Liver (tissue), 9 donors: Measurements from ENCODE around the gene B4GALT5. TPM values are rescaled to one million over a fixed set of nuclear protein-coding genes. Genes with fewer than 3 reads are reported as not detected.

ENCODE experiments used
- DNase-seq: peaks from one replicate; pipeline ENCODE4 v3.0.0-alpha.2; 2017; ENCODE audit warnings: low spot score
- H3K27ac ChIP-seq, 2 donors: one replicate each; pipeline ENCODE4 v1.7.0; 2013; ENCODE audit warnings: inconsistent platforms in 2 of 2, low read length in 2 of 2, control low read depth in 1 of 2, low read depth in 1 of 2, mild to moderate bottlenecking in 1 of 2
- H3K27me3 ChIP-seq, 4 donors: one replicate each; pipeline versions ENCODE4 v1.6.1 to v1.7.0; 2013; ENCODE audit warnings: low read length in 3 of 4, inconsistent platforms in 1 of 4, mild to moderate bottlenecking in 1 of 4, moderate library complexity in 1 of 4; ENCODE audit not compliant: control insufficient read depth in 4 of 4, insufficient read depth in 4 of 4
- H3K36me3 ChIP-seq, 4 donors: one replicate each; pipeline versions ENCODE4 v1.6.1 to v1.7.0; 2013; ENCODE audit warnings: low read length in 3 of 4, mild to moderate bottlenecking in 3 of 4, low read depth in 1 of 4, moderate library complexity in 1 of 4; ENCODE audit not compliant: control insufficient read depth in 4 of 4, insufficient read depth in 3 of 4
- H3K4me1 ChIP-seq, 4 donors: one replicate each; pipeline versions ENCODE4 v1.6.1 to v1.7.0; 2013; ENCODE audit warnings: low read length in 3 of 4, mild to moderate bottlenecking in 3 of 4, moderate library complexity in 1 of 4; ENCODE audit not compliant: control insufficient read depth in 4 of 4, insufficient read depth in 4 of 4
- H3K4me3 ChIP-seq, 3 donors: one replicate each; pipeline versions ENCODE4 v1.6.1 to v1.7.0; 2013; ENCODE audit warnings: low read length in 3 of 3, control low read depth in 1 of 3, low read depth in 1 of 3, mild to moderate bottlenecking in 1 of 3
- H3K9ac ChIP-seq, 2 donors: one replicate each; pipeline ENCODE4 v1.7.0; 2013; ENCODE audit warnings: low read length in 2 of 2, mild to moderate bottlenecking in 2 of 2, moderate library complexity in 2 of 2, control low read depth in 1 of 2, low read depth in 1 of 2
- H3K9me3 ChIP-seq, 4 donors: one replicate each; pipeline versions ENCODE4 v1.6.1 to v1.7.0; 2013; ENCODE audit warnings: low read length in 3 of 4; ENCODE audit not compliant: control insufficient read depth in 4 of 4
- HNF4A ChIP-seq, 2 donors: conservative IDR thresholded peaks; 2 replicates each; pipeline ENCODE4 v1.6.1; 2016; ENCODE audit warnings: antibody characterized with exemption in 2 of 2, mild to moderate bottlenecking in 2 of 2
- HNF4G ChIP-seq: IDR thresholded peaks from 2 replicates; pipeline ENCODE4 v1.6.1; 2016; ENCODE audit warnings: antibody characterized with exemption
- JUND ChIP-seq, 2 donors: IDR thresholded peaks; 2 replicates each; pipeline ENCODE4 v1.6.1; 2016; ENCODE audit warnings: antibody characterized with exemption in 2 of 2
- MAX ChIP-seq: IDR thresholded peaks from 2 replicates; pipeline ENCODE4 v1.6.1; 2016; ENCODE audit warnings: antibody characterized with exemption
- NR2F2 ChIP-seq: IDR thresholded peaks from 2 replicates; pipeline ENCODE4 v1.6.1; 2016; ENCODE audit warnings: antibody characterized with exemption
- RAD21 ChIP-seq, 2 donors: IDR thresholded peaks; 2 replicates each; pipeline ENCODE4 v1.6.1; 2016; ENCODE audit warnings: antibody characterized with exemption in 2 of 2, mild to moderate bottlenecking in 2 of 2
- RXRA ChIP-seq, 2 donors: IDR thresholded peaks; 2 replicates each; pipeline ENCODE4 v1.6.1; 2017 to 2018; ENCODE audit warnings: antibody characterized with exemption in 2 of 2, mild to moderate bottlenecking in 1 of 2
- SP1 ChIP-seq: IDR thresholded peaks from 2 replicates; pipeline ENCODE4 v1.6.1; 2018; ENCODE audit warnings: antibody characterized with exemption, mild to moderate bottlenecking
- YY1 ChIP-seq: IDR thresholded peaks from 2 replicates; pipeline ENCODE4 v1.6.1; 2016; ENCODE audit warnings: antibody characterized with exemption, mild to moderate bottlenecking
- ZBTB33 ChIP-seq: IDR thresholded peaks from 2 replicates; pipeline ENCODE4 v1.6.1; 2016; ENCODE audit warnings: antibody characterized with exemption
- WGBS: extraction: QIAGEN DNeasy Blood & Tissue Kit; methylation state at CpG from one replicate; pipeline ENCODE4 v1.1.7; 2013; 5-methylcytosine and 5-hydroxymethylcytosine counted together
- polyA plus RNA-seq, 2 donors: library from polyadenylated mRNA; stranded (reverse) in 1 of 2; unstranded in 1 of 2; fragments of 200-250 nt in 1 of 2; fragments of >200 nt in 1 of 2; fragmentation: Nextera tagmentation in 1 of 2; extraction: Ambion mirVana in 1 of 2; gene quantifications; one replicate each; pipeline versions ENCODE4 v1.2.1 to v1.2.3, GENCODE V29; 2013 to 2015
- total RNA-seq, 2 donors: library from RNA; depleted of rRNA; stranded (reverse); fragments of >200 nt; gene quantifications; one replicate each; pipeline ENCODE4 v1.2.3, GENCODE V29; 2014
- TF ChIP-seq, protein P1 (sequence below): fragments of 150-350 bp; IDR thresholded peaks from 2 replicates; pipeline ENCODE4 v1.5.1; 2017; ENCODE audit warnings: improper control_type of control experiment, low read depth, low read length; ENCODE audit not compliant: missing input control
- TF ChIP-seq, protein P2 (sequence below): IDR thresholded peaks from 2 replicates; pipeline ENCODE4 v1.6.1; 2016; ENCODE audit warnings: antibody characterized with exemption
- donor health status: healthy.
- donor health status: healthy.
- donor health status: healthy.
- donor health status: healthy.
- donor health status: healthy.

Gene B4GALT5
- total and polyA plus RNA-seq, 4 donors, result 2.0 to 28.2 (median 14.4) TPM

DNA sequence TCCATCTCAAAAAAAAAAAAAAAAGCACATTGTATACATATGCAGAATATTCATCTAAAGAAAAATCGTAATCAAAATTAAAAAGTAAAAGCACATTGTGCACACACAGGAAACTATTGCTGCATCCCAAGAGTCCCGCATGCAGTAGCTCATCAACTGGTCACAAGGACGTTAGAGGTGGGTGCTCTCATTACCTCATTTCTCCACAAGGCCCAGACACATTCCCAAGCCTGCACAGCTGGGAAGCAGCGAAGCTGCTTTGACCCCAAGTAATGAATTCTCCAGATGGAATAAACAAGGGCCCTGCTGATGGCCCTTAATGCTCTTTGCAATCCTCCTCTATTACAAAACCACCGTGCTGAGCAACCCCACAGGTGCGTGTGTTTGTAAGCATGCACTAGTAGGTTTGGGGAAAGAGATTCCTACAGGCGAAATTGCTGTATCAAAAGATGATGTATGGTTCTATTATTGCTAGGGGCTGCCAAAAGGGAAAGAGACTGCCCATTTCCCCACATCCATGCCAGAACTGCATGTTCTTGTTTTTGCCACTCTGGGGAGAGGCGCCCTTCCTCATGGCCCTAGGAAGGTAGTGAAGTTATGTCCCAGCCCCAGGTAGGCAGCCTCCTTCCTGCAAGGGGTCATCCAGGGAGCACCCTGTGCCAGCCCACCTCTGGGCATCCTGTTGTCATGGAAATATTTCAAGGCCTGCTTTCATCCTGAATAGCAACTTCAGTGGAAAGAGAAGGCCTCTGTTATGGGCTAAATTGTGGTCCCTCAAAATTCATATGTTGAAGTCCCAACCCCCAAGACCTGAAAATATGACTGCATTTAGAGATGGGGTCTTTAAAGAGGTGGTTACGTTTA is 111.1 kb downstream of the B4GALT5 start:
- no peak for DNase-seq
- Histone ChIP-seq H3K4me1 (peaks cover 0 to 9% (median 3%) of the 10 kb centered on the region in 4 donors), H3K27ac (no peak overlapping the region), H3K9me3 (no peaks in the 10 kb centered on the region), H3K27me3 (no peaks in the 10 kb centered on the region), H3K36me3 (no peaks in the 10 kb centered on the region), H3K4me3 (no peak overlapping the region), H3K9ac (no peak overlapping the region)
- TF ChIP-seq, protein P1, sequence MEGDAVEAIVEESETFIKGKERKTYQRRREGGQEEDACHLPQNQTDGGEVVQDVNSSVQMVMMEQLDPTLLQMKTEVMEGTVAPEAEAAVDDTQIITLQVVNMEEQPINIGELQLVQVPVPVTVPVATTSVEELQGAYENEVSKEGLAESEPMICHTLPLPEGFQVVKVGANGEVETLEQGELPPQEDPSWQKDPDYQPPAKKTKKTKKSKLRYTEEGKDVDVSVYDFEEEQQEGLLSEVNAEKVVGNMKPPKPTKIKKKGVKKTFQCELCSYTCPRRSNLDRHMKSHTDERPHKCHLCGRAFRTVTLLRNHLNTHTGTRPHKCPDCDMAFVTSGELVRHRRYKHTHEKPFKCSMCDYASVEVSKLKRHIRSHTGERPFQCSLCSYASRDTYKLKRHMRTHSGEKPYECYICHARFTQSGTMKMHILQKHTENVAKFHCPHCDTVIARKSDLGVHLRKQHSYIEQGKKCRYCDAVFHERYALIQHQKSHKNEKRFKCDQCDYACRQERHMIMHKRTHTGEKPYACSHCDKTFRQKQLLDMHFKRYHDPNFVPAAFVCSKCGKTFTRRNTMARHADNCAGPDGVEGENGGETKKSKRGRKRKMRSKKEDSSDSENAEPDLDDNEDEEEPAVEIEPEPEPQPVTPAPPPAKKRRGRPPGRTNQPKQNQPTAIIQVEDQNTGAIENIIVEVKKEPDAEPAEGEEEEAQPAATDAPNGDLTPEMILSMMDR, result no peak
- TF ChIP-seq HNF4G (no peak), RXRA (IDR thresholded peaks at IDR 0.05) (no peak), YY1 (no peak)
- 91% methylated on average over 9 of the region's 9 CpGs for WGBS

DNA sequence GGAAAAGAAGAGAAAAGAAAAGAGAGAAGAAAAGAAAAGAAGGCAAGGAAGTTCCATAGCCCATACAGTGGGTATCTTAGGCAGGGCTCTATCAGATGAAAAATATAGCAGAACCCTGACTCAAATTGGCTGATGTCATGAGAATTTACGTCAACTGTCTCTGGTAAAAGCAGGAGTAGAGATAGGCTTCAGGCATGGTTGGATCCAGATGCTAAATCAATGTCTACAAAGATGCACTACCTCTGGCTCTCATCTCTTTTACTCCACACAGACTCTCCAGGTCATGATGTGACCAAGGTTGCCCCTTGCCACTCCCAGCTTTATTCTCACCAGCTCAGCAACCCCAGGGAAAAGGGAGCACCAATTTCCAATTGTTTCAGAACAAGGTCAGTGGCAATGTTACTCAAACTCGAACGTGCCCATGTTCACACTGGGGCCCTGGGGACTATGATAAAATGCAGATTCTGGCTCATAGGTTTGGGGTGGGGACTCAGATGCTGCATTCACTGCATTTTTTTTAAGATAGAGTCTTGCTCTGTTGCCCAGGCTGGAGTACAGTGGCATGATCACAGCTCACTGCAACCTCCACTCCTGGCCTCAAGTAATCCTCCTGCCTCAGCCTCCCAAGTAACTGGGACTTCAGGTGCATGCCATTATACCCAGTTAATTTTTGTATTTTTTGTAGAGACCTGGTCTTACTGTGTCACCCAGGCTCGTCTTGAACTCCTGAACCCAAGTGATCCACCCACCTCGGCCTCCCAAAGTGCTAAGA is 112.3 kb downstream of the B4GALT5 start:
- no peaks in the 10 kb centered on the region for H3K9me3 ChIP-seq
- no peak for DNase-seq
- H3K27me3 ChIP-seq, result no peaks in the 10 kb centered on the region
- TF ChIP-seq RAD21 (IDR thresholded peaks at IDR 0.05), result no peak
- TF ChIP-seq HNF4A (conservative IDR thresholded peaks at IDR 0.05), result no peak
- TF ChIP-seq, protein P2, sequence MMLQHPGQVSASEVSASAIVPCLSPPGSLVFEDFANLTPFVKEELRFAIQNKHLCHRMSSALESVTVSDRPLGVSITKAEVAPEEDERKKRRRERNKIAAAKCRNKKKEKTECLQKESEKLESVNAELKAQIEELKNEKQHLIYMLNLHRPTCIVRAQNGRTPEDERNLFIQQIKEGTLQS, result no peak
- no peak for TF ChIP-seq ZBTB33
- TF ChIP-seq JUND (IDR thresholded peaks at IDR 0.05), result no peak
- TF ChIP-seq NR2F2, result no peak
- no peak for TF ChIP-seq SP1
- TF ChIP-seq MAX, result no peak
- H3K9ac ChIP-seq, result no peak overlapping the region
- H3K27ac ChIP-seq, result no peak overlapping the region
- no peak overlapping the region for H3K4me3 ChIP-seq
- no peaks in the 10 kb centered on the region for H3K36me3 ChIP-seq
- peaks cover 0 to 9% (median 3%) of the 10 kb centered on the region in 4 donors for H3K4me1 ChIP-seq
- 94% methylated on average over 5 of the region's 5 CpGs for WGBS
